ENCODE measurements around the gene SULT1A2.
"Not testable (repeated sequence)": the region's sequence is repeated elsewhere in the genome, so short reads cannot be mapped to it uniquely, and the experiment has no call there.

The SULT1A2 gene

GRCh38 chr16:28596840-28597691 is at the start of gene SULT1A2:
SULT1A2 (minus strand) TSS chr16:28597050; CDS start chr16:28595930, 1,120 bp downstream.
- DNase-seq, result peak; percentile 59
- Mint-ChIP-seq H3K27me3 (ENCODE audit: low read depth, poor library complexity) (peaks cover 9% of the 10 kb centered on the region), H3K4me3 (peak within 1 kb of the TSS; percentile 75), H3K36me3 (ENCODE audit: low read depth) (peaks cover 14% of the 10 kb centered on the region), H3K4me1 (peaks cover 36% of the 10 kb centered on the region), H3K9me3 (no peaks in the 10 kb centered on the region), H3K27ac (peak within 1 kb of the TSS; percentile 98)
- TF ChIP-seq CTCF (IDR thresholded peaks at IDR 0.05), result no peak

DNA sequence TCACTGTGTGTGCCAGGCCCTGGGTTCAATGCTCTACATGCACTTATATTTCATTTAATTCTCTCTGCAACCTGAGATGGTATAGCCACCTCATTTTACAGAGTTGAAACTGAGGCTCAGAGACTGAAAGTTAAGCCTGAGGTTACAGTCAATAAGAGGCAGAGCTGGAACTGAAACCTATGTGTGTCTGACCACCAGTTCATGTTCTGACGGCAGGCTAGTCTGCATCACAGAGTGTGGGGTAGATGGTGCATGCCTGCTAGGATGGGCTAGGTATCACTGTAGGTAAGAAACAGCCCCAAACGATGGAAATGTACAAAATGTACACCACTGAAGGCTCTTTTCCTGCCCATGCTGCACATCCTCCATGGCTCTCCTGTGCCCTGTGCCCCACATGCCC is 43.1 kb upstream of the SULT1A2 start:
- DNase-seq; H3K9me3 Mint-ChIP-seq; H3K27me3 Mint-ChIP-seq (ENCODE audit: low read depth, poor library complexity); H3K27ac Mint-ChIP-seq; H3K4me3 Mint-ChIP-seq; H3K36me3 Mint-ChIP-seq (ENCODE audit: low read depth); H3K4me1 Mint-ChIP-seq: not testable (repeated sequence)

DNA sequence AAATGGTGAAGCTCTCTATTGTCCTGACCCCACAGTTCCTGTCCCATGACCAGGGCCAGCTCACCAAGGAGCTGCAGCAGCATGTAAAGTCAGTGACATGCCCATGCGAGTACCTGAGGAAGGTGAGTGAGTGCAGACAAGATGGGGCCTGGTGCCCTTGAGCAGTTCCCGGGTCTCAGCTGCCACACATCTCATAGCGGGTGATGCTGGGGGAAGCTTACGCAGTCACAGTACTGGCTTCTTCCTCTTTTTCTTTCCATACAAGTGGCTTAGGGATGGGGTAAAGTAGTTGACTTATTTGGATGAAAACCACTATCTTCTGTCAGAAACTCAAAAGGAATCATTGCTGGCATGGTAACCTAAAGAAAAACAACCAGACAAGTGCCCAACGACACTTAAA is 41.5 kb upstream of the SULT1A2 start:
- H3K36me3 Mint-ChIP-seq (ENCODE audit: low read depth); H3K27ac Mint-ChIP-seq; H3K4me3 Mint-ChIP-seq; DNase-seq; H3K27me3 Mint-ChIP-seq (ENCODE audit: low read depth, poor library complexity); H3K4me1 Mint-ChIP-seq; H3K9me3 Mint-ChIP-seq: not testable (repeated sequence)

DNA sequence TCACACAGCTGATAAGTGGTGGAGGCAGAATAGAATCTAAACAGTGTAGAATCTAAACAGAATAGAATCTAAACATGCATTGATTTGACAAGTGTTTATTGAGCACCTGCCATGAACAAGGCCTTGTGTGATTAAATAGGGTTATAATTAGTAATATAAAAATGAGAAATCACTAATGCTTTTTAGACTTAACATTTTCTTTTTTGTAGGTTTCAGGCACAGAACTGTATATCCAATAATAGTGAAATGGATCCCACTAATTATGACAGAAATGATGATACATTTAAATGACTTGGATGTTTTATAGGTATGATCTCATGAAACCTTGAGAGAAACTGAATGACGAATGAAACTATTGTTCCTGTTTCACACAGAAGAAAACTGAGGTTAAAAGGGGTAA is 40.9 kb upstream of the SULT1A2 start, which contains the start of gene NPIPB8:
Gene NPIPB8, plus strand, starts transcription at position 301 of the 400 bp plus-strand sequence. CDS start 296 bp downstream, outside the sequence.
- DNase-seq; H3K27me3 Mint-ChIP-seq (ENCODE audit: low read depth, poor library complexity); H3K4me3 Mint-ChIP-seq; H3K9me3 Mint-ChIP-seq; H3K36me3 Mint-ChIP-seq (ENCODE audit: low read depth); H3K27ac Mint-ChIP-seq; H3K4me1 Mint-ChIP-seq: not testable (repeated sequence)

DNA sequence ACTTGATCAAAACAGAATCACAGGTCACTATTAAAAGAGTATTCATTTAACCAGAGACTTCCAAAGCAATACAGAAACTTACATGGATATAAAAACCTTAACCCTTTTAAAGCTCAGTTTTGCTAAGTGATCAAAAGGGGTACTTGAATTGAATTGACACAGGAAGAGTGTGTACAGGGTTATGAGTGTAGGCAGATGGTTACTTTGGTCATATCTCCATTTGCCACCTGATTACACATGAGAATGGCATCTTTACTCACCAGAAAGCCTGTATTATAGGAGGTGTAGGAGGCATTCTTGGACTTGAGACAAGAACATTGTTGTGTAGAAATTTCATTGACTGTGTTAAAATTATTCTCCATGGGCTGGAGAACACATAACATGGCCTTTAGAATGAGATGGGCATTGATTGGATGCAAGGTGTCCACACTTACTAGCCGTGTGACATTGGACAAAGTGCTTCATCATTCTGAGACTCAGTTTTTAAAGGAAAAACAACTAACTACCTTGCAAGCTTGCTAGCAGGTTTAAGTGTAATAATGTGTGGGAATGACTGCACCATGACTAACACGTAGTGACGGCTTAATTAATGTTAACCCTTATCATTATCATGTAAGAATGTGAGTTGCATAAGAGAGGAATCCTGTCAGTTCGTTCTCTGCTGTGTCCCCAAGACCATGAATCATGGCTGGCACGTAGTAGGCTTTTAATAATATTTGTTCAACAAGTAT is 39.4 kb upstream of the SULT1A2 start:
- H3K9me3 Mint-ChIP-seq; H3K4me1 Mint-ChIP-seq; H3K4me3 Mint-ChIP-seq; H3K27me3 Mint-ChIP-seq (ENCODE audit: low read depth, poor library complexity); DNase-seq; H3K27ac Mint-ChIP-seq; H3K36me3 Mint-ChIP-seq (ENCODE audit: low read depth): not testable (repeated sequence)

DNA sequence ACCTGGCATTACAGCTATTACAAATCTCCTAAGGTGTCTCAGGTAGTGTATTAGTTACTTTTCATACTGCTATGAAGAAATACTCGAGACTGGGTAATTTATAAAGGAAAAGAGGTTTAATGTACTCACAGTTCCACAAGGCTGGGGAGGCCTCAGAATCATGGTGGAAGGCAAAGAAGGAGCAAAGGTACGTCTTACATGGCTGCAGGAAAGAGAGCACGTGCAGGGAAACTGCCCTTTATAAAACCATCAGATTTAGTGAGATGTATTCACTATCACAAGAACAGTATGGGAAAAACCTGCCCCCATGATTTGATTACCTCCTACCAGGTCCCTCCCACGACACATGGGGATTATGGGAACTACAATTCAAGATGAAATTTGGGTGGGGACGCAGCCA is 34.1 kb upstream of the SULT1A2 start:
- not testable (repeated sequence) for H3K27ac Mint-ChIP-seq; H3K4me1 Mint-ChIP-seq; H3K9me3 Mint-ChIP-seq; H3K27me3 Mint-ChIP-seq (ENCODE audit: low read depth, poor library complexity); H3K36me3 Mint-ChIP-seq (ENCODE audit: low read depth); H3K4me3 Mint-ChIP-seq; DNase-seq

DNA sequence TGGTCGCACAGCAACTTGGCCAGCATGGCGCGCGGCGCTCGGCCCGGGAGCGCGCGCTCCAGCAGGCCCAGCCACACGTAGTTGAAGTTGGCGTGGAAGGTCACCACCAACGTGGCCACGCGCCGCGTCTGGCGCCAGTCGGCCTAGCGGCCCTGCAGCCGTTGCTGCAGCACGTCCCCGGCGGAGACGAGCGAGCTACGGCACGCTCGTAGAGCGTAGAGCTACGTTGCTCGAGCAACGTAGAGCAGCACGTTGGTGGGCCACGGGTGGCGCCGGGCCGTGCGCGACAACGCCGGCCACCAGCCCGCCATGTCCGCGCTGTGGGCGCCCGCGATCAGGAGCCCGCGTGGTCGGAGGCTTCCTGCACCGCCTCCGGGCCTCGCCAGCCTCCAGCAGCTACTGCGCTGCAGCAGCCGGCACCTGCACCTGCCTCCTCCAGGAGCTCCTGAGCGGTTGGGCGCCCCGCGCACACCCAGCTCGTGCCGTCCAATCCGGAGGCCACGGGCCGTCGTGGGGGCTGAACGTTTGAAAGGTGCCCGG is 26.4 kb upstream of the SULT1A2 start:
- peaks cover 16% of the 10 kb centered on the region for H3K4me1 Mint-ChIP-seq
- peaks cover 8% of the 10 kb centered on the region for H3K9me3 Mint-ChIP-seq
- H3K36me3 Mint-ChIP-seq (ENCODE audit: low read depth), result no peaks in the 10 kb centered on the region
- no peak for TF ChIP-seq CTCF (IDR thresholded peaks at IDR 0.05)
- peaks cover 5% of the 10 kb centered on the region for H3K27me3 Mint-ChIP-seq (ENCODE audit: low read depth, poor library complexity)
- DNase-seq, result no peak
- no peak overlapping the region for H3K4me3 Mint-ChIP-seq
- no peak overlapping the region for H3K27ac Mint-ChIP-seq

- not testable (repeated sequence) for DNase-seq; H3K36me3 Mint-ChIP-seq (ENCODE audit: low read depth); H3K9me3 Mint-ChIP-seq; H3K4me3 Mint-ChIP-seq; H3K27me3 Mint-ChIP-seq (ENCODE audit: low read depth, poor library complexity); H3K27ac Mint-ChIP-seq
- H3K4me1 Mint-ChIP-seq, result peaks cover 21% of the 10 kb centered on the region
Observed at GRCh38 chr16:28622532-28623171, 25.8 kb upstream of the SULT1A2 start.

Data from nephron progenitor cell (in vitro differentiated cells).